GM19238 (cell line): ENCODE measurements around the gene TMEM201.
"Not testable (repeated sequence)": the region's sequence is repeated elsewhere in the genome, so short reads cannot be mapped to it uniquely, and the experiment has no call there.

ENCODE experiments used
- DNase-seq: peaks from one replicate; pipeline ENCODE4 v3.0.0; 2011; ENCODE audit warnings: low spot score; ENCODE audit not compliant: insufficient read length

The TMEM201 gene

GRCh38 chr1:9588551-9589143 is at the start of gene TMEM201:
TMEM201 (plus strand) TSS chr1:9588911; CDS start chr1:9588931, 20 bp downstream.
- peak; percentile 96 for DNase-seq

- DNase-seq = peak; percentile 99
These were observed 49.4 kb upstream of the TMEM201 start, which contains the start of gene SLC25A33 for GRCh38 chr1:9539165-9539828. SLC25A33 (plus strand) TSS chr1:9539465; CDS start chr1:9539692, 227 bp downstream.

GRCh38 chr1:9539829-9540550 is 48.7 kb upstream of the TMEM201 start:
- peak; percentile 79 for DNase-seq

- no peak for DNase-seq
These were observed 46.3 kb upstream of the TMEM201 start for GRCh38 chr1:9542430-9542829.

- DNase-seq = no peak
These were observed 43.8 kb upstream of the TMEM201 start for GRCh38 chr1:9544926-9545325.

GRCh38 chr1:9549955-9550546 is 38.7 kb upstream of the TMEM201 start:
- no peak for DNase-seq

GRCh38 chr1:9551984-9552383 is 36.7 kb upstream of the TMEM201 start:
- DNase-seq = no peak

- DNase-seq = no peak
These were observed 35.0 kb upstream of the TMEM201 start for GRCh38 chr1:9553736-9554144.

- no peak for DNase-seq
These were observed 32.8 kb upstream of the TMEM201 start for GRCh38 chr1:9555942-9556341.

GRCh38 chr1:9557624-9558023 is 31.1 kb upstream of the TMEM201 start:
- DNase-seq = no peak

- DNase-seq = no peak
These were observed 30.3 kb upstream of the TMEM201 start for GRCh38 chr1:9558271-9558945.

- no peak for DNase-seq
These were observed 29.7 kb upstream of the TMEM201 start for GRCh38 chr1:9558946-9559545.

GRCh38 chr1:9559673-9560072 is 29.0 kb upstream of the TMEM201 start:
- no peak for DNase-seq

GRCh38 chr1:9560090-9560489 is 28.6 kb upstream of the TMEM201 start:
- DNase-seq = not testable (repeated sequence)

GRCh38 chr1:9561429-9561828 is 27.3 kb upstream of the TMEM201 start:
- DNase-seq = no peak

GRCh38 chr1:9569267-9569666 is 19.4 kb upstream of the TMEM201 start:
- DNase-seq = no peak

GRCh38 chr1:9570886-9571529 is 17.7 kb upstream of the TMEM201 start:
- not testable (repeated sequence) for DNase-seq

GRCh38 chr1:9573723-9574122 is 15.0 kb upstream of the TMEM201 start:
- DNase-seq = no peak

- DNase-seq = no peak
These were observed 13.2 kb upstream of the TMEM201 start for GRCh38 chr1:9575486-9575885.

- no peak for DNase-seq
These were observed 11.8 kb upstream of the TMEM201 start for GRCh38 chr1:9576903-9577302.

GRCh38 chr1:9577423-9577822 is 11.3 kb upstream of the TMEM201 start:
- DNase-seq = no peak
